HepG2 (cell line): ENCODE measurements around the gene TNP2. TPM values are rescaled to one million over a fixed set of nuclear protein-coding genes. Genes with fewer than 3 reads are reported as not detected.

ENCODE experiments used
- BRF2 ChIP-seq: sonication (generic); formaldehyde crosslinking; IDR thresholded peaks from 2 replicates; pipeline ENCODE4 v1.8.1; 2022; ENCODE audit warnings: mild to moderate bottlenecking, missing genetic modification reagents
- EP300 ChIP-seq, 3 experiments: sonication (generic) in 1 of 3; formaldehyde crosslinking in 1 of 3; IDR thresholded peaks; 2 replicates each; pipeline versions ENCODE4 v1.5.1 to v1.6.1; 2011 to 2020; ENCODE audit warnings: low read depth in 2 of 3, low read length in 2 of 3, borderline replicate concordance in 1 of 3, improper control_type of control experiment in 1 of 3, mild to moderate bottlenecking in 1 of 3, missing genetic modification reagents in 1 of 3, moderate library complexity in 1 of 3
- FOXK1 ChIP-seq: sonication (generic); formaldehyde crosslinking; IDR thresholded peaks from 2 replicates; pipeline ENCODE4 v1.4.0; 2020; ENCODE audit warnings: low read depth, missing genetic modification reagents, borderline replicate concordance
- GTF3A ChIP-seq: sonication (generic); formaldehyde crosslinking; conservative IDR thresholded peaks from 2 replicates; pipeline ENCODE4 v1.4.0; 2020; ENCODE audit warnings: mild to moderate bottlenecking, missing genetic modification reagents
- IRX3 ChIP-seq: sonication (generic); formaldehyde crosslinking; IDR thresholded peaks from 2 replicates; pipeline ENCODE4 v1.8.1; 2023; ENCODE audit warnings: mild to moderate bottlenecking, low read depth, missing genetic modification reagents, borderline replicate concordance
- RBFOX2 ChIP-seq: fragments of 200-400 bp; formaldehyde crosslinking; IDR thresholded peaks from 2 replicates; pipeline ENCODE4 v1.6.1; 2017; ENCODE audit warnings: low read depth, mild to moderate bottlenecking, low read length
- RNF219 ChIP-seq: sonication (generic); formaldehyde crosslinking; IDR thresholded peaks from 2 replicates; pipeline ENCODE4 v1.5.0; 2020; ENCODE audit warnings: mild to moderate bottlenecking, missing genetic modification reagents
- SOX13 ChIP-seq, 3 experiments: fragments of 450-650 bp in 1 of 3; sonication (generic) in 1 of 3; formaldehyde crosslinking in 1 of 3; IDR thresholded peaks in 2 of 3; conservative IDR thresholded peaks in 1 of 3; 2 replicates each; pipeline versions ENCODE4 v1.5.0 to v1.6.1; 2016 to 2020; ENCODE audit warnings: antibody characterized with exemption in 1 of 3, mild to moderate bottlenecking in 1 of 3, missing compliant biosample characterization in 1 of 3, missing genetic modification reagents in 1 of 3, moderate library complexity in 1 of 3
- TBL1XR1 ChIP-seq: fragments of 150-350 bp; IDR thresholded peaks from 2 replicates; pipeline ENCODE4 v1.6.1; 2014; ENCODE audit warnings: borderline replicate concordance, low read length; ENCODE audit not compliant: partially characterized antibody
- ZC3H4 ChIP-seq: sonication (generic); formaldehyde crosslinking; IDR thresholded peaks from 2 replicates; pipeline ENCODE4 v1.4.0; 2020; ENCODE audit warnings: missing genetic modification reagents, borderline replicate concordance
- ZMYM4 ChIP-seq: sonication (generic); formaldehyde crosslinking; IDR thresholded peaks from 2 replicates; pipeline ENCODE4 v1.8.1; 2023; ENCODE audit warnings: mild to moderate bottlenecking, missing genetic modification reagents
- ZNF317 ChIP-seq: sonication (generic); formaldehyde crosslinking; IDR thresholded peaks from 2 replicates; pipeline ENCODE4 v1.5.0; 2020; ENCODE audit warnings: mild to moderate bottlenecking, missing genetic modification reagents
- ZNF567 ChIP-seq: sonication (generic); formaldehyde crosslinking; IDR thresholded peaks from 2 replicates; pipeline ENCODE4 v1.8.1; 2023; ENCODE audit warnings: mild to moderate bottlenecking, missing genetic modification reagents, borderline replicate concordance
- ZNF761 ChIP-seq: sonication (generic); formaldehyde crosslinking; conservative IDR thresholded peaks from 2 replicates; pipeline ENCODE4 v1.4.0; 2020; ENCODE audit warnings: mild to moderate bottlenecking, missing genetic modification reagents
- ZNF781 ChIP-seq: sonication (generic); formaldehyde crosslinking; IDR thresholded peaks from 2 replicates; pipeline ENCODE4 v1.5.1; 2020; ENCODE audit warnings: borderline replicate concordance, mild to moderate bottlenecking, missing genetic modification reagents; ENCODE audit errors: not compliant biosample characterization
- ZSCAN21 ChIP-seq: sonication (generic); formaldehyde crosslinking; IDR thresholded peaks from 2 replicates; pipeline ENCODE4 v1.8.0; 2022; ENCODE audit warnings: mild to moderate bottlenecking, missing genetic modification reagents, moderate library complexity, borderline replicate concordance
- polyA plus RNA-seq, 8 experiments: library from polyadenylated mRNA; depleted of rRNA in 3 of 8; stranded (reverse) in 7 of 8; unstranded in 1 of 8; fragments of >200 nt; fragmentation: Illumina TruSeq in 4 of 8; extraction: Trizol in 4 of 8; gene quantifications; 2 replicates each; pipeline versions ENCODE4 v1.2.1 to v1.2.3, GENCODE V29; 2011 to 2016; ENCODE audit warnings: low read depth in 4 of 8, missing spikeins in 1 of 8, mixed read lengths in 1 of 8; ENCODE audit not compliant: insufficient read depth in 1 of 8
- total RNA-seq, 5 experiments: library from RNA; depleted of rRNA; stranded (reverse); fragments of >200 nt; fragmentation: Illumina TruSeq; extraction: Trizol; gene quantifications; 2 replicates each; pipeline ENCODE4 v1.2.3, GENCODE V29; 2016; ENCODE audit warnings: low read depth in 1 of 5
- TF ChIP-seq, protein P1 (sequence below): IDR thresholded peaks from 2 replicates; pipeline ENCODE4 v1.6.1; 2012; ENCODE audit warnings: low read depth, low read length, improper control_type of control experiment
- TF ChIP-seq, protein P2 (sequence below): IDR thresholded peaks from 2 replicates; pipeline ENCODE4 v1.6.1; 2016; ENCODE audit warnings: missing genetic modification reagents, missing compliant biosample characterization
- TF ChIP-seq, protein P3 (sequence below): sonication (generic); formaldehyde crosslinking; IDR thresholded peaks from 2 replicates; pipeline ENCODE4 v1.4.0; 2020; ENCODE audit warnings: missing genetic modification reagents
- TF ChIP-seq, protein P4 (sequence below): sonication (generic); formaldehyde crosslinking; IDR thresholded peaks from 2 replicates; pipeline ENCODE4 v1.5.0; 2020; ENCODE audit warnings: mild to moderate bottlenecking, low read depth, missing genetic modification reagents, borderline replicate concordance

The TNP2 gene
- total and polyA plus RNA-seq, 2 of the 13 experiments (the other 11 are each of a cell fraction or from before 2014, with no cell fraction given): not detected

GRCh38 chr16:11283820-11284248 is 14.7 kb upstream of the TNP2 start (continued):
- TF ChIP-seq, protein P1, sequence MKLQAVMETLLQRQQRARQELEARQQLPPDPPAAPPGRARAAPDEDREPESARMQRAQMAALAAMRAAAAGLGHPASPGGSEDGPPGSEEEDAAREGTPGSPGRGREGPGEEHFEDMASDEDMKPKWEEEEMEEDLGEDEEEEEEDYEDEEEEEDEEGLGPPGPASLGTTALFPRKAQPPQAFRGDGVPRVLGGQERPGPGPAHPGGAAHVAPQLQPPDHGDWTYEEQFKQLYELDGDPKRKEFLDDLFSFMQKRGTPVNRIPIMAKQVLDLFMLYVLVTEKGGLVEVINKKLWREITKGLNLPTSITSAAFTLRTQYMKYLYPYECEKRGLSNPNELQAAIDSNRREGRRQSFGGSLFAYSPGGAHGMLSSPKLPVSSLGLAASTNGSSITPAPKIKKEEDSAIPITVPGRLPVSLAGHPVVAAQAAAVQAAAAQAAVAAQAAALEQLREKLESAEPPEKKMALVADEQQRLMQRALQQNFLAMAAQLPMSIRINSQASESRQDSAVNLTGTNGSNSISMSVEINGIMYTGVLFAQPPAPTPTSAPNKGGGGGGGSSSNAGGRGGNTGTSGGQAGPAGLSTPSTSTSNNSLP: no peak
- TF ChIP-seq, protein P2, sequence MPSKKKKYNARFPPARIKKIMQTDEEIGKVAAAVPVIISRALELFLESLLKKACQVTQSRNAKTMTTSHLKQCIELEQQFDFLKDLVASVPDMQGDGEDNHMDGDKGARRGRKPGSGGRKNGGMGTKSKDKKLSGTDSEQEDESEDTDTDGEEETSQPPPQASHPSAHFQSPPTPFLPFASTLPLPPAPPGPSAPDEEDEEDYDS (CRISPR knock-in tag): no peak; the same call in 1 of the 2 replicates
- TF ChIP-seq ZC3H4 (CRISPR knock-in tag) (no peak), BRF2 (CRISPR knock-in tag) (no peak), FOXK1 (CRISPR knock-in tag) (peak; percentile 45; the same call in 1 of the 2 replicates), RBFOX2 (no peak), ZSCAN21 (CRISPR knock-in tag) (no peak), ZNF567 (CRISPR knock-in tag) (no peak; the same call in 1 of the 2 replicates), EP300 (IDR thresholded peaks at IDR 0.05; ENCODE audit: low read depth in 2 of 2, low read length in 2 of 2) (peak in 1 of 2 experiments; percentile 45; a peak in 1 of 4 replicates), EP300 (CRISPR knock-in tag; IDR thresholded peaks at IDR 0.05; ENCODE audit: borderline replicate concordance) (no peak; the same call in 1 of the 2 replicates), GTF3A (CRISPR knock-in tag) (no peak), IRX3 (CRISPR knock-in tag) (no peak), SOX13 (IDR thresholded peaks at IDR 0.05) (no peak), SOX13 (CRISPR knock-in tag; conservative IDR thresholded peaks at IDR 0.05 in 1 of 2, IDR thresholded peaks at IDR 0.05 in 1 of 2) (no peak; a peak in 1 of 4 replicates), ZNF317 (CRISPR knock-in tag) (peak; percentile 60; the same call in 1 of the 2 replicates), ZMYM4 (CRISPR knock-in tag) (peak; percentile 49; the same call in 1 of the 2 replicates), TBL1XR1 (no peak), ZNF761 (CRISPR knock-in tag) (no peak), ZNF781 (no peak), RNF219 (CRISPR knock-in tag) (no peak)
- TF ChIP-seq, protein P3, sequence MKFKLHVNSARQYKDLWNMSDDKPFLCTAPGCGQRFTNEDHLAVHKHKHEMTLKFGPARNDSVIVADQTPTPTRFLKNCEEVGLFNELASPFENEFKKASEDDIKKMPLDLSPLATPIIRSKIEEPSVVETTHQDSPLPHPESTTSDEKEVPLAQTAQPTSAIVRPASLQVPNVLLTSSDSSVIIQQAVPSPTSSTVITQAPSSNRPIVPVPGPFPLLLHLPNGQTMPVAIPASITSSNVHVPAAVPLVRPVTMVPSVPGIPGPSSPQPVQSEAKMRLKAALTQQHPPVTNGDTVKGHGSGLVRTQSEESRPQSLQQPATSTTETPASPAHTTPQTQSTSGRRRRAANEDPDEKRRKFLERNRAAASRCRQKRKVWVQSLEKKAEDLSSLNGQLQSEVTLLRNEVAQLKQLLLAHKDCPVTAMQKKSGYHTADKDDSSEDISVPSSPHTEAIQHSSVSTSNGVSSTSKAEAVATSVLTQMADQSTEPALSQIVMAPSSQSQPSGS (CRISPR knock-in tag): no peak
- TF ChIP-seq, protein P4, sequence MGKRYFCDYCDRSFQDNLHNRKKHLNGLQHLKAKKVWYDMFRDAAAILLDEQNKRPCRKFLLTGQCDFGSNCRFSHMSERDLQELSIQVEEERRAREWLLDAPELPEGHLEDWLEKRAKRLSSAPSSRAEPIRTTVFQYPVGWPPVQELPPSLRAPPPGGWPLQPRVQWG (CRISPR knock-in tag): no peak
